Colon (tissue), 2 donors: ENCODE results near the gene CHMP2B.
"Not testable (repeated sequence)": the region's sequence is repeated elsewhere in the genome, so short reads cannot be mapped to it uniquely, and the experiment has no call there.

ENCODE experiments used
- FAIRE-seq: peaks from 2 replicates; lab custom pipeline; 2012; peaks lifted over from hg19 to GRCh38; lab: Jason Lieb, UNC
- donor health status: control.
- donor health status: control.

The CHMP2B gene

DNA sequence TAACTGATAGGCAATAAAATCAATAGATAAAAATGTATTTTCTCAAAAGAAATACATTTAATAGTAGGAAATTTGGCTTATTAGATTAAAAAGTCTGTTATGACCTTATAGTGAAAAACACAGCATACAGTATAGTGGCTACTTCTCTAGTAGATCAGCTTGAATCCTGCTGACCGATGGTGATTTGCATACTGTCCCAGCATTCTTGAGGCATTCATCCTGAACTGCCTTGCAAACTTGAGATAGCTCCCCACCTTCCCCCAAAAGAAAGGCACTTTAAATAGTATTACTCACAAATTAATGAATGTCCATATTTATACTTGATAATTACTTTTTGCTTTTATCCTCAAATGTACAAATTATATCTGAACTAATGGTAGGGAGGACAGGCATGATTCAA is 6.7 kb downstream of the CHMP2B start:
- no peak for FAIRE-seq

DNA sequence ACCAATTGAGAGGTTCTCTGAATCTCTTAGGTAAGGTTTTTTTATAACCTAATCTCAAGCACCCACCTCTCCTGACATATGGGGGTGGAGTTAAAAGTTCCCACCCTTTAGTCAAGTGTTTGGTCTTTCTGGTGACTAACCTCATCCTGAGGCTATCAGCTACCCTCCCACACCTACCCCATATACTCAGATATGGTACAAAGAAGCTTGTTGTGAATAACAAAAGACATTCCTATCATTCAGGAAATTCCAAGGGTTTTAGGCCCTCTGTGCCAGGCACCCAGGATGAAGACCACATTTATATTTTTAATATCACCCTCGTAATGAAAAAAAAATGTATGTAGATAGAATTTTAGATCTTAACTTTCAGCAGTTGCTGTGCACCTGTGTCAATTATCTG is 9.0 kb downstream of the CHMP2B start:
- FAIRE-seq, result no peak

DNA sequence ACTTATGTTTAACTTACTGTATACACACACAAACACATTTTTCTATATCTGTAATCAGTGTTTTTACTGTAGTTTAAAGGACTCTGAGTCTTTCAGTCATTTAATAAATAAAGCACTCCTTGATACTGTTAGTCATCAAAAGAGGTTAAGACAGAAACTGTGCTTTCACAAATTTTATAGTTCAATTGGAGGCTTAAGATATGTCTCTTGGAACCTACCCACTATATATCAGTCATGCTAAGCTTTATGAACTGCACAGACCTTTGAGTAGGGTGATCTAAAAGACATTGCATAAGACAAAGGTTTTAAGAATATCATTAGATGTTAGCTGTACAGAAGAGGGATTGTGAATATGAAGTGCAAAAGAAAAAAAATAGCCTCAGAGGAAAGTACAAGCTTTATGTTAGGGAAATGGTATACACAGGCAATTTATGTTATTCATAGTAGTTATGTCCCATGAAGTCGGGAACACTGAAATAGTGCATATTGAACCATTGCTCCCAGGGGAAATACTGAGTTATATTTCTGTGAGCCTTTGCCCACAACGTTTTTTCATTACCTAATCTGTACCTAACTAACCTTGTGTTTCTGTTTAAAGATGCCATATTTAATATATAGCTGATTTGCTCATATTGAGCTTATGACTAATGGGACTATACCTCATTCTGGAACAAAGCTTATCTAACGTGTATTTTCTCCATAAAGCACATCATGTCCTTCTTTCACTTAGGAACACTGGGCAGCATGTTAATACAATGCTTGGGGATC is 19.7 kb downstream of the CHMP2B start:
- no peak for FAIRE-seq

DNA sequence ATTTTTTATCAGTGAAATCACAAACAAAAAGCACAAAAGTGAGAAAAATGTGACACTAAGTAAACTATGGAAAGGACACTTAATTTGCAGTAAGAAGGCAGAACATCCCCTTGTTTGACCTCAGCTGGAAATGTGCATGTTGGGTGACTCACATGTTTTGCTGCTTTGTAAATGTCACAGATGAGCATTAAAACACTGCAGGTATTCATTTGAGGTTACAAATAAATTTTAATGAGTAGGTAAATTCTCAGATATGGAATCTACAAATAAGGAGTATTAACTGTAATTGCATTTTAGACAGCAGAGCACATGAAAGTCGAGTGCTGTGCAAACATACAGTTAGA is 20.3 kb downstream of the CHMP2B start:
- no peak for FAIRE-seq

DNA sequence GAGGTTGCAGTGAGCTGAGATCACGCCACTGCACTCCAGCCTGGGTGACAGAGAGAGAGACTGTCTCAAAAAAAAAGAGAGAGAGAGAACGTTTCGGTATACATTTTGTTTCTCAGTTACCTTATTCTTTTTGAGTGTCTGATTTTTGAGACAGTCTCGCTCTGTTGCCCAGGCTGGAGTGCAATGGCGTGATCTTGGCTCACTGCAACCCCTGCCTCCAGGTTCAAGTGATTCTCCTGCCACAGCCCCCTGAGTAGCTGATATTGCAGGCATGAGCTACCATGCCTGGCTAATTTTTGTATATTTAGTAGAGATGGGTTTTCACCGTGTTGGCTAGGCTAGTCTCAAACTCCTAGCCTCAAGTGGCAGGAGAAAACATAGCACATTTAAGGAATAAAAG is 21.1 kb downstream of the CHMP2B start:
- FAIRE-seq, result not testable (repeated sequence)

DNA sequence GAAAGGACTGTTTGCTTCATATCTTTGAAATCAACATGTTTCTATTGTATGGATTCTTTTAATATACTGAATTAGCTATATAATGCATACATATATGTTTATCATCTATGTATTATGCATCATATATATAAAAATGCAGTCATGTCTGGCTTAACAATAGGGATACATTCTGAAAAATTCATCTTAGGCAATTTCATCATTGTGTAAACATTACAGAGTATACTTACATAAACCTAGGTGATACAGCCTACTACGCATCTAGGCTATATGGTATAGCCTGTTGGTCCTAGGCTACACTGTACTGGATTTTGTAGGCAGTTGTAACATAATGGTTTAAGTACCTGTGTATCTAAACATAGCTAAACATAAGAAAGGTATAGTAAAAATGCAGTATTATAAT is 21.7 kb downstream of the CHMP2B start:
- no peak for FAIRE-seq

DNA sequence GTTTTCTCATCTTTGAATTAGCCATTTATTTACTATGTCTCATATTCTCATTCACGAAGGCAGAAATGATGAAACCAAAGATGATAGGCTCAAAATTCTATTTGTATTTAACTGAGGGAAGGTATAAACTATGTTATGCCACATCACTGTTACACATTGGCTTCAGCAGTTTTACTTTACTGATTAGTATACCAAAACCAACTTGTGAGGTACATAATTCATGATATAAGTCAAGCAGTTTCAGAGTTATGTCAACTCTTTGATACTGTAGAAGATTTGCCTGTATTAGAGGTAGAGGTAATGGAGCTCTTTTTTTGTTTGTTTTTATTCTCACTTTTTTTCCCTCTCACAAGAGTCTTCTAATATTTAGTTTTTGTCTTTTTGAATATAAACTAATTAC is 22.9 kb downstream of the CHMP2B start:
- FAIRE-seq, result no peak

DNA sequence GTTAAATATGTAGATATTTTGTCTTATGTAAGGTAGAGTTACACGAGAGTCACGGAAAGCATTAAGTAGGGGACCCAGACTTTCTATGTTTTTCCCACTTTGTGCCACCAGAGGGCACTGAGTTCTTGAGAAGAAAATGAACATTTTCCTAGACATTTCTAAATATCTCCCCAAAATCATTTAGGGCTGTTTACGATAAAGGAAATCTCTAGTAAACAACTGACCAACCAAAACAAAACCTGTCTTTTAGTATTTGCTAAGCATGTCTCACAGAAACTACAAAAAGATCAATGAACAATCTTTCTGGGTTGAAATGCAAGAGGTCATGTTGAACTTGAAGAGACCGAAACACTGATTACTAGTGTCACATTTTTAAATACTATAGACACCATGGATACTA is 33.2 kb downstream of the CHMP2B start:
- FAIRE-seq, result no peak

DNA sequence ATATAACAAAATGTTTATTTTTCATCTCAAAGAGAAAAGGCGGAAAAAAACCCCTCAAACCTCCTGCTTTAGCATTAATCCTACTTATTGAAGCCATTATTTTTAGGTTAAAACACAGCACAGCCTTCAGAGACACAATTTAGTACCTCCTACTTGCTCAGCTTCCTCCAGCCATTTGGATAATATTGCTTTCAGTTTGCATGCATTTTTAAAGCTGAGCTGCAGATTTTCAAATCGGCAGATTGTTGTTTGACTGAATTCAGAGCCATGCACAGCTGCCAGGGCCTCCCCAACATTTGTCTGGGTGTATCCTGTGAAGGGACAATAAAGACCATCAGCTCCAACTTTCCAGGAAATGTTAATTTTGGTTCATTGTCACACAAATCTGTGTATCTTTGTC is 34.8 kb downstream of the CHMP2B start:
- no peak for FAIRE-seq

DNA sequence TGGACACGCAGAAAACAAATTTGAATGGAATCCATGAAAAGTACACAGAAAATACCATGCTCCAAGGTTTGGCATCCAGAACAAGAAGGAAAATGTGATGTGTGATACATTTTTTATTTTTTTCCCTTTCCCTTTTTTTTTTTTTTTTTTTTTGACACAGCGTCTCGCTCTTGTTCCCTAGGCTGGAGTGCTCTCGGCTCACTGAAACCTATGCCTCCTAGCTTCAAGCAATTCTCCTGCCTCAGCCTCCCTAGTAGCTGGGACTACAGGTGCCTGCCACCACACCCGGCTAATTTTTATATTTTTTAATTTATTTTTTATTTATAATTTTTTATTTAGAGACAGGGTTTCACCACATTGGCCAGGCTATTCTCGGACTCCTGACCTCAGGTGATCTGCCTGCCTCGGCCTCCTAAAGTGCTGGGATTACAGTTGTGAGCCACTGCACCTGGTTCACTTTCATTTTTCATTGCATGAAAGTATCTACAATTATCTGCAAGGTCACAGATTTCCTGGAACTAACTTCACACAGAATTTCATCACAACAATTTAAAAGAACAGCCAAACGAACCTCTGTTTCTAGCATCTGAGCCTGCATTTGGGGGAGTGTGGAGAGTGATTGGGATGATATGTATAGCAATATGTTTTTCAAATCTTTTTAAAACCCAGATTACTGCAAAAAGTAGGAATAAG is 41.0 kb downstream of the CHMP2B start:
- no peak for FAIRE-seq

DNA sequence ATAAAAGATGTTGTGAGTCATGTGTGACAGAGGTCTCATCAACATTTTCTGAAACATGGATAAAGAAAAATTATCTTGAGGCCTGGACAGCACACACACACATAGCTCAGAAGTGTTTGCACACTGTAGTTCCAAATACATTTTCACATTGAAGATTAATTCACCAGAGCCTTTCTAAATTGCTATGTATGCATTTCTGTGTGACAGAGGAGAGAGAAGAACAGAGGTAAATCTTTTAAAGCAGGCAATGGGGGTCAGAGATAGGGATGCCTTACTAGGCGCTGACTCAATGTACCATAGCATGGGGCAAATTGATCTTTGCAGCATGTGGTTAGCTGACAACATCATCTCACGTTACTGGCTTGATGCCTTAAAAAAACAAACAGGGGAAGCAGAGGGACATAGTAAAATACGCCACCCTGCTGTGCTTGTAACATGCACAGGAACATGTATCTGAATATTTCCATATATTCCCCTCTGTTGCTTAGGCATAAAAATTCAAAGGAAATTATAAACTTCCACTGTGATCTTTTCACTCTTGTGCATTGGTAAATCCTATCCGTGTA is 41.6 kb downstream of the CHMP2B start:
- FAIRE-seq, result no peak

DNA sequence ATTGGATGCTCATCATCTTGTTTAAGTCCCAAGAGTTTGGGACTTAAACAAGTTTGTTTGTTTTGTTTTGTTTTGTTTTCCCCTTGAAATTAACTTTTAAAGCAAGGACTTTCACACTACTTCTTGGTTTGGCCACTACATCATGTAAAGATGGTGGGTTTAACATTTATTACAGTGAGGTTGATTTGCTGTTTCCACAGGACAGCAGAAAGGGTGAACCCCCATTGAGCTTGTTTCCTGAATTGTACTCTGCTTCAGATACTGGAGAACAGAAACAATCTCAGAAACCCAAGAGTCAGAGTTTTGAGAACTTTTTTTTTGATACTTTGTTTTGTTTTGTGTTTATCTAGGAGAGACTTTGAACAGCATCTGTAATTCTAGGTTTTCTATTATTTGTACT is 42.6 kb downstream of the CHMP2B start:
- no peak for FAIRE-seq

DNA sequence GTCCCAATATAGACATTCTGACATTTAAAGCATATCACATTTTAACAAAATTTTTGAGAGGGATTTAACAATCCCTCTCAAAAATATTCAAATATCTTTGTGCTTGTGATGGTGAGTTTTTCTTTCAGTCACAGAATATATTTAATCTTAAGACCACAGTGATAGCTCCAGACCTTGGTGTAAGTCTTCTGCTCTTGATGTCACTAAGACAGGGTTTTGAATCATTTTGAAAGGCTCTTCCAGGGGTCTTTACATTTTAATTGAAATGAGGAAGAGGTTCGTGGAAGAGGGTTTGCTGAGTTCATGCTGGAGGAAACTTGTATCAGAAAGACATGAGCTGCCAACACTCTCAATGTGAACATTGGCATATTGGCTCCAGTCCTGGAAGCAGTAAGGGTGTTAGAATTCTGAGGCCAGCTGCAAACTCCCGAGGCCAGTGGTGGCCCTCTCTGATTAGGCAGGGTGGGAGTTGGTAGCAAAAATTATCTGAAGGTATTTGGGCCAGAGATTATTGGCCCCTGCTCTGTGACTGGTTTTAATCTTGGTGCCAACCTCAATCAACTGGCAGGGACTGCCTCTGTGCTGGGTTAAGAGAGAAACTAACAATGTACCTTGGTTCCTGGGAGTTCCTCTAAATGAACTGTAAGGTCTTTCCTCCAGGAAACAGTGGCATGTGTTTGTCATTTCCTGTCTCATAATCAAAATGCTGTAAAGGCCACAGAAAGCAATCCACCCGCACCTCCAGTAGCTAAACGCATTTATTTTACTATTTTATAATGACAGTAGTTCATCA is 44.0 kb downstream of the CHMP2B start:
- no peak for FAIRE-seq

DNA sequence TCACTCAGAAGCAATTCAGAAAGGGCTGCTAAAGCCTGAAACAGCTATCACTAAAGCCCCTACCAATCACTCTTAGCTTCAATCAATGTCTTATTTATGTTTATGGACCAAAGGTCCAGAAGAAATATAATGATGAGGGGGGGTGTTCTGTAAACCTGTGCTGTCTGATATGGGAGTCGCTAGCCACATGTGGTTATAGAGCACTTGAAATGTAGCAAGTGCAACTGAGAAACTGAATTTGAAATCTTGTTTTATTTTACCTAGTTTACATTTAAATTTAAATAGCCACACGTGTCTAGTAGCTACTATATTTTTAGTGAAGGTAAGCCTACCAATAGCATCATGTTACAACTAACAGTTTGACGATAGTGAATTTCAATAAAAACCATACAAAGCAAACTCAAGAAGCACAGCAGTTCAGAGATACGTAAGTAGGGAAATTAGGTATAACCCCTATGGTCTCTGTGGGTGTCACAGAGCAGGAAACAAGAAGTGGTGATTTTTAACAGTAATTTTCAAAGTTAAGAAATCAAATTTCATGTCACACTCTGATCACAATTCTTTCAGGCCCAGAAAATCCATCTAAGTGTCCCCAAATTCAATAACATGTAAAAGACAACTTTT is 45.7 kb downstream of the CHMP2B start:
- no peak for FAIRE-seq

DNA sequence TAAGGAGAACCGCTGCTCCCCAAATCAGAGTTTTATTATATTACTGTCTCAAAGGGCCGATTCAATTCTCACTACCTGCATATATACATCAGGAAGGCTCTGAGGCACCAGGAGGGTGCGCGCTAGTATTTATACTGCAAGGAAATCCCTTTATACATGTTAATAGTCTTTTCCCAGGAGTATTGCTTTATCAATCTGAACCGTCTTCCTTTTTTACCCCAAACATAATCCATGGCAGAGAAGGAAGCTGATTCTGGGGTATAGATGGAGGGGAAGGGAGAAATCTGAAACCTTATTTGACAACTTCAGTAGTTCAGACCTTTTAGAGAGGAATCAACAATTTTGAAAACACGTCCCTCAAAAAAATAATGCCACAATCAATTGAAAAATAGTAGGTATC is 49.4 kb downstream of the CHMP2B start, which contains the start of gene POU1F1:
Gene POU1F1 (minus strand): TSS at position 101 of the 400 bp plus-strand sequence. CDS start 122 bp downstream, outside the sequence.
- no peak for FAIRE-seq

DNA sequence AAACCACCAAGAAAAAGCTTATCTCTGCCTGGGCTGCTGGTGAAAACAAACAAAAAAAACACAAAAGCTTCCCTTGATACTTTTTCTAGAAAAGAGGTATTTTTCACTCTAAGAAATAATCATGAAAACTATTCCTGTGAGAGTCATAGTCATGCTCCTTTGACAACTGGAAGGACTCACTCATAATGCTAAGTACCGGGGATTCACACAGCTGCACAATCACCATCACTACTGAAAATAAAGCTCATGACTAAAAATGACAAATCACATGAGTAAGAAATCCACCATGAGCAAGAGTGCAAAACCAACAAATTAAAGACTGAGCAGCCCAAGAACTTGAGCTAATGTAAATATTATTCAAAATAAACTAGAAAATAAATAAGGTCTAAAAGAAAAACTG is 59.9 kb downstream of the CHMP2B start:
- FAIRE-seq, result no peak

DNA sequence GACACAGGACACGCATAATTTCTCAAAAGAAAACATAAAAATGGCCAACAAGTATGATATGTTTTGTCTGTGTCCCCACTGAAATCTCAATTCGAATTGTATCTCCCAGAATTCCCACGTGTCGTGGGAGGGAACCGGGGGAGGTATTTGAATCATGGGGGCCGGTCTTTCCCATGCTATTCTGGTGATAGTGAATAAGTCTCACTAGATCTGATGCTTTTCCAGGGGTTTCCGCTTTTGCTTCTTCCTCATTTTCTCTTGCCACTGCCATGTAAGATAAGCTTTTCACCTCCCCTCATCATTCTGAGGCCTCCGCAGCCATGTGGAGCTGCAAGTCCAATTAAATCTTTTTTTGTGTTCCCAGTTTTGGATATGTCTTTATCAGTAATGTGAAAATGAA is 61.3 kb downstream of the CHMP2B start:
- FAIRE-seq, result no peak

DNA sequence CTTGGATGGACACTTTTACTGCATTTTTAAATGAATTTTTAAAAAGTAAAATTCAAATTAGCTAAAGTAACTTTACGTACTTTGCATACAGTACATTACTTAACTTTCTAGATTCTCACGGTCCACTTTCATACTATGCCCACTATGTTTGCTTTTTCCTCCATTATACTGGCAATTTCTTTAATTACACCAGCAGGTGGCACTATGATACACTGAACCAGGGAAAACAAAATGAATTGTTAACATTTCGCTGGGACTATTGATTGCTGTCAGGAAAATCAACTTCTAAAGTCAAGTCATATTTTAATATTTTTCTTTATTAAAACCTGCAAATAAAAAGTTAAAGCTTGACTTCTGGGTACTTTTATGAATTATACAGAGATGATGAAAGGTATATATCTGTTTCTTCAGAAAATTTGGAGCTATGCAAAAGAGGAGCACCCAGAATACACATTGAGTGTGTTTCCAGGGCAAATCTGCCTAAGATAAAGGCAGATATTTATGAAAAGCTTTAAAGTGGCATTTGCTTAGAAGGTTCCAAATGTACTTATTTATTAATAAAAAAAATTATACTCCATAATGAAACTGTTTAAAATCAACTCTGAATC is 71.1 kb downstream of the CHMP2B start:
- peak; percentile 61 for FAIRE-seq

DNA sequence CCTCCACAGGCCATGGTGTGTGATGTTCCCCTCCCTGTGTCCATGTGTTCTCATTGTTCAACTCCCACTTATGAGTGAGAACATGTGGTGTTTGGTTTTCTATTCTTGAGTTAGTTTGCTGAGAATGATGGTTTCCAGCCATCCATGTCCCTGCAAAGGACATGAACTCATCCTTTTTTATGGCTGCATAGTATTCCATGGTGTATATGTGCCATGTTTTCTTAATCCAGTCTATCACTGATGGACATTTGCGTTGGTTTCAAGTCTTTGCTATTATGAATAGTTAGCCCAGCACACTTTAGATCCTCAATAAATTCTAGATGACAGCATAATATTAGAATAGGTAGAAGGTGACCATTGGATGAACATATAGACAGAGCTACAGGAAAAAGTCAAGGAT is 77.9 kb downstream of the CHMP2B start:
- not testable (repeated sequence) for FAIRE-seq
